ENCODE measurements around the gene CREB3. TPM values are rescaled to one million over a fixed set of nuclear protein-coding genes. Genes with fewer than 3 reads are reported as not detected.

Gene CREB3
- total RNA-seq, 4 donors from 2014 or later, result 30.5 to 105 (median 47.2) TPM

- intact Hi-C loops (cut with DNase I; ENCODE audit: low total_unique reads), result no loop called here
- no peak overlapping the region for H3K27ac ChIP-seq
- TF ChIP-seq POLR2A (IDR thresholded peaks at IDR 0.05), result no peak
- no peak for TF ChIP-seq CTCF (IDR thresholded peaks at IDR 0.05)
Observed at GRCh38 chr9:35774907-35775635, 42.6 kb downstream of the CREB3 start.

GRCh38 chr9:35776018-35776417, 43.6 kb downstream of the CREB3 start:
- no peaks in the 10 kb centered on the region for H3K27me3 ChIP-seq
- H3K36me3 ChIP-seq, result no peaks in the 10 kb centered on the region
- intact Hi-C loops (cut with DNase I; ENCODE audit: low total_unique reads), result no loop called here
- H3K9me3 ChIP-seq, result no peaks in the 10 kb centered on the region
- no peak overlapping the region for H3K4me3 ChIP-seq
- no peak for DNase-seq
- no peak for TF ChIP-seq CTCF (IDR thresholded peaks at IDR 0.05)
- TF ChIP-seq POLR2A (IDR thresholded peaks at IDR 0.05), result no peak
- no peaks in the 10 kb centered on the region for H3K4me1 ChIP-seq
- no peak overlapping the region for H3K27ac ChIP-seq

More at GRCh38 chr9:35774907-35775635, 42.6 kb downstream of the CREB3 start:
- H3K27me3 ChIP-seq, result no peaks in the 10 kb centered on the region
- H3K9me3 ChIP-seq, result no peaks in the 10 kb centered on the region
- H3K36me3 ChIP-seq, result no peaks in the 10 kb centered on the region
- no peak overlapping the region for H3K4me3 ChIP-seq
- no peak for DNase-seq
- no peaks in the 10 kb centered on the region for H3K4me1 ChIP-seq

GRCh38 chr9:35778496-35778895, 46.0 kb downstream of the CREB3 start:
- intact Hi-C loops (cut with DNase I; ENCODE audit: low total_unique reads), result no loop called here
- Histone ChIP-seq H3K4me1 (no peaks in the 10 kb centered on the region), H3K4me3 (no peak overlapping the region), H3K9me3 (no peaks in the 10 kb centered on the region), H3K27ac (no peak overlapping the region), H3K27me3 (no peaks in the 10 kb centered on the region), H3K36me3 (no peaks in the 10 kb centered on the region)
- no peak for DNase-seq
- TF ChIP-seq POLR2A (IDR thresholded peaks at IDR 0.05), result no peak
- no peak for TF ChIP-seq CTCF (IDR thresholded peaks at IDR 0.05)

- no peaks in the 10 kb centered on the region for H3K36me3 ChIP-seq
- no peak for TF ChIP-seq POLR2A (IDR thresholded peaks at IDR 0.05)
- no peak for TF ChIP-seq CTCF (IDR thresholded peaks at IDR 0.05)
- no peaks in the 10 kb centered on the region for H3K9me3 ChIP-seq
- no peaks in the 10 kb centered on the region for H3K27me3 ChIP-seq
- intact Hi-C loops (cut with DNase I; ENCODE audit: low total_unique reads), result no loop called here
- no peak overlapping the region for H3K4me3 ChIP-seq
- DNase-seq, result no peak
- H3K4me1 ChIP-seq, result no peaks in the 10 kb centered on the region
- no peak overlapping the region for H3K27ac ChIP-seq
Observed at GRCh38 chr9:35781066-35781465, 48.6 kb downstream of the CREB3 start.

GRCh38 chr9:35783418-35783817, 51.0 kb downstream of the CREB3 start:
- Histone ChIP-seq H3K36me3 (no peaks in the 10 kb centered on the region), H3K27ac (no peak overlapping the region), H3K4me3 (no peak overlapping the region), H3K9me3 (no peaks in the 10 kb centered on the region), H3K27me3 (no peaks in the 10 kb centered on the region), H3K4me1 (no peaks in the 10 kb centered on the region)
- TF ChIP-seq POLR2A (IDR thresholded peaks at IDR 0.05) (no peak), CTCF (IDR thresholded peaks at IDR 0.05) (no peak)
- DNase-seq, result no peak
- intact Hi-C loops (cut with DNase I; ENCODE audit: low total_unique reads), result no loop called here

Small RNA genes within 50 kb of the gene (microRNA-seq; reads per million reads assigned to microRNA genes)
- gene MIR6852 (ENCODE audit: borderline microRNAs expressed, borderline replicate concordance) (not detected), gene MIR6853 (ENCODE audit: borderline microRNAs expressed, borderline replicate concordance) (not detected)

Small RNA genes within 50 kb of the gene (small RNA-seq; reads per million reads assigned to genes)
- gene MIR6853, result not detected

Other genes starting within 250 kb of the CREB3 start
- 10 to 100 TPM in 3 of 4 donors, 1 to 10 TPM in 1; 10.0 to 60.2 (median 16.8) TPM for gene RUSC2, start 242.6 kb upstream of the CREB3 start, total RNA-seq
- 10 to 100 TPM in 3 of 4 donors, 1 to 10 TPM in 1; 2.0 to 59.7 (median 15.5) TPM for gene TESK1, start 127.4 kb upstream of the CREB3 start, total RNA-seq
- gene CD72, start 114.3 kb upstream of the CREB3 start, total RNA-seq, result 1 to 10 TPM in 2 of 4 donors, not detected in 2; 2.8 to 3.0 TPM
- gene SIT1, start 81.7 kb upstream of the CREB3 start, total RNA-seq, result under 1 TPM in 2 of 4 donors, not detected in 2; 0.21 to 0.51 TPM
- over 10,000 TPM in 2 of 4 donors, 1,000 to 10,000 TPM in 2; 2,632 to 57,722 (median 9,015) TPM for gene RMRP, start 74.6 kb upstream of the CREB3 start, total RNA-seq
- gene CCDC107, start 74.4 kb upstream of the CREB3 start, total RNA-seq, result 100 to 1,000 TPM in 1 of 4 donors, 10 to 100 TPM in 2, 1 to 10 TPM in 1; 9.0 to 120 (median 32.1) TPM
- 1 to 10 TPM in 3 of 4 donors, not detected in 1; 1.5 to 3.6 (median 2.4) TPM for gene ARHGEF39, start 67.5 kb upstream of the CREB3 start, total RNA-seq
- gene CA9, start 58.7 kb upstream of the CREB3 start, total RNA-seq, result under 1 TPM in 1 of 4 donors, not detected in 3; 0.14 TPM
- 1,000 to 10,000 TPM in 2 of 4 donors, 100 to 1,000 TPM in 2; 491 to 2,682 (median 829) TPM for gene TPM2, start 42.7 kb upstream of the CREB3 start, total RNA-seq
- gene TLN1, start 471 bp upstream of the CREB3 start, total RNA-seq, result 100 to 1,000 TPM; 202 to 540 (median 281) TPM
- gene GBA2, start 16.6 kb downstream of the CREB3 start, total RNA-seq, result 100 to 1,000 TPM in 1 of 4 donors, 10 to 100 TPM in 3; 26.9 to 104 (median 42.1) TPM
- gene RGP1, start 16.6 kb downstream of the CREB3 start, total RNA-seq, result 10 to 100 TPM in 2 of 4 donors, 1 to 10 TPM in 2; 2.0 to 38.1 (median 10.3) TPM
- gene MSMP, start 21.6 kb downstream of the CREB3 start, total RNA-seq, result not detected
- 10 to 100 TPM in 3 of 4 donors, 1 to 10 TPM in 1; 3.8 to 70.4 (median 31.7) TPM for gene NPR2, start 58.9 kb downstream of the CREB3 start, total RNA-seq
- gene SPAG8, start 79.6 kb downstream of the CREB3 start, total RNA-seq, result 1 to 10 TPM in 2 of 4 donors, under 1 TPM in 1, not detected in 1; 0.26 to 6.0 (median 4.0) TPM
- gene HINT2, start 82.4 kb downstream of the CREB3 start, total RNA-seq, result 10 to 100 TPM in 3 of 4 donors, not detected in 1; 11.3 to 38.2 (median 31.5) TPM
- not detected for gene FAM221B, start 96.1 kb downstream of the CREB3 start, total RNA-seq
- 10 to 100 TPM in 3 of 4 donors, 1 to 10 TPM in 1; 6.7 to 43.3 (median 14.6) TPM for gene TMEM8B, start 96.6 kb downstream of the CREB3 start, total RNA-seq
- not detected for gene OR13J1, start 137.7 kb downstream of the CREB3 start, total RNA-seq
- gene HRCT1, start 173.5 kb downstream of the CREB3 start, total RNA-seq, result 10 to 100 TPM in 1 of 4 donors, 1 to 10 TPM in 1, under 1 TPM in 1, not detected in 1; 0.59 to 10.1 (median 1.4) TPM
- gene SPAAR, start 176.8 kb downstream of the CREB3 start, total RNA-seq, result 10 to 100 TPM in 1 of 4 donors, 1 to 10 TPM in 1, under 1 TPM in 2; 0.29 to 11.7 (median 2.3) TPM
- not detected for gene OR2S2, start 225.5 kb downstream of the CREB3 start, total RNA-seq